GM12878 (cell line): ENCODE results near the gene DOCK2. TPM values are rescaled to one million over a fixed set of nuclear protein-coding genes. Genes with fewer than 3 reads are reported as not detected.

ENCODE experiments used
- ATAC-seq: fragments of 200-7000 bp; cut with Tn5 transposase; 3 replicates; pipeline ENCODE4 v1.9.1; 2020; ENCODE audit warnings: mild to moderate bottlenecking, moderate library complexity
- BruUV-seq: library from RNA; stranded (reverse); fragments of 400-500 nt; replicated peaks from 2 replicates; lab custom pipeline; 2021; lab: Mats Ljungman, UMichigan
- CTCF ChIA-PET: fragments of 300-600 bp; sonication (Branson Sonifier 250); formaldehyde crosslinking; extraction: SDS; loops from one replicate; lab custom pipeline; 2021; ENCODE audit warnings: inconsistent platforms; lab: Yijun Ruan, JAX
- POLR2A ChIA-PET: fragments of 350-600 bp; formaldehyde crosslinking; extraction: SDS; loops from one replicate; lab custom pipeline; 2021; ENCODE audit warnings: inconsistent platforms; lab: Charles Lee
- RAD21 ChIA-PET: fragments of 300-600 bp; sonication (Branson Sonifier 250); formaldehyde crosslinking; loops from one replicate; lab custom pipeline; 2023; ENCODE audit warnings: antibody characterized with exemption; ENCODE audit not compliant: unreplicated experiment; lab: Charles Lee
- SMC1A ChIA-PET: fragments of 300-600 bp; sonication (Branson Sonifier 250); formaldehyde crosslinking; loops from one replicate; lab custom pipeline; 2023; ENCODE audit not compliant: unreplicated experiment, uncharacterized antibody; lab: Charles Lee
- DNase-seq: peaks from one replicate; pipeline ENCODE4 v3.0.0-alpha.2; 2011; ENCODE audit warnings: low read depth, low spot score
- FAIRE-seq: peaks from 3 replicates; lab custom pipeline; 2011; peaks lifted over from hg19 to GRCh38; lab: Jason Lieb, UNC
- H2AFZ ChIP-seq: 2 replicates; pipeline ENCODE4 v1.6.0; 2011; ENCODE audit warnings: low read depth, low read length, control low read depth; ENCODE audit not compliant: control insufficient read depth
- H3K27ac ChIP-seq: 2 replicates; pipeline ENCODE4 v1.5.1; 2011; ENCODE audit warnings: control low read depth; ENCODE audit not compliant: control insufficient read depth, insufficient read depth
- H3K27me3 ChIP-seq, 2 experiments: replicated peaks in 1 of 2; 2 replicates each; pipeline versions ENCODE4 v1.6.0 to v1.6.1; 2011; ENCODE audit warnings: low read length in 1 of 2; ENCODE audit not compliant: control insufficient read depth in 2 of 2, insufficient read depth in 2 of 2
- H3K36me3 ChIP-seq, 2 experiments: 2 replicates each; pipeline ENCODE4 v1.5.1; 2011; ENCODE audit warnings: low read length in 1 of 2; ENCODE audit not compliant: control insufficient read depth in 2 of 2, insufficient read depth in 2 of 2
- H3K4me1 ChIP-seq: 2 replicates; pipeline ENCODE4 v1.6.1; 2011; ENCODE audit warnings: mild to moderate bottlenecking, low read length, moderate library complexity, mixed read lengths; ENCODE audit not compliant: control insufficient read depth, insufficient read depth
- H3K4me2 ChIP-seq: 2 replicates; pipeline ENCODE4 v1.6.0; 2011; ENCODE audit warnings: control low read depth; ENCODE audit not compliant: control insufficient read depth, insufficient read depth
- H3K4me3 ChIP-seq: fragments of 200-600 bp; sonication (generic); 2 replicates; pipeline ENCODE4 v1.5.1; 2016
- H3K79me2 ChIP-seq: 2 replicates; pipeline ENCODE4 v1.6.0; 2011; ENCODE audit warnings: low read length; ENCODE audit not compliant: control insufficient read depth, insufficient read depth
- H3K9ac ChIP-seq: 2 replicates; pipeline ENCODE4 v1.8.0; 2011; ENCODE audit warnings: low read length, control low read depth, mixed read lengths; ENCODE audit not compliant: control insufficient read depth, insufficient read depth
- H3K9me3 ChIP-seq: replicated peaks from 3 replicates; pipeline ENCODE4 v1.5.1; 2011; ENCODE audit warnings: mild to moderate bottlenecking, low read length; ENCODE audit not compliant: control insufficient read depth, insufficient read depth
- H4K20me1 ChIP-seq: 2 replicates; pipeline ENCODE4 v1.6.0; 2011; ENCODE audit not compliant: control insufficient read depth, insufficient read depth
- ASH2L ChIP-seq: fragments of 300-600, 200-600 bp; sonication (generic); IDR thresholded peaks from 2 replicates; pipeline ENCODE4 v1.6.1; 2017; ENCODE audit warnings: low read depth, mild to moderate bottlenecking, borderline replicate concordance
- CEBPZ ChIP-seq: fragments of 150-350 bp; IDR thresholded peaks from 2 replicates; pipeline ENCODE4 v1.6.1; 2016; ENCODE audit warnings: low read depth, low read length
- EGR1 ChIP-seq, 2 experiments: IDR thresholded peaks; 1 replicate in 1 of 2; 2 replicates in 1 of 2; pipeline ENCODE4 v1.6.1; 2011 to 2012; ENCODE audit warnings: low read depth in 2 of 2, low read length in 2 of 2, borderline replicate concordance in 1 of 2, mild to moderate bottlenecking in 1 of 2, moderate library complexity in 1 of 2
- ESRRA ChIP-seq: IDR thresholded peaks from 2 replicates; pipeline ENCODE4 v1.6.1; 2012; ENCODE audit warnings: mild to moderate bottlenecking, low read length, improper control_type of control experiment
- JUNB ChIP-seq: IDR thresholded peaks from 2 replicates; pipeline ENCODE4 v1.6.1; 2016; ENCODE audit warnings: antibody characterized with exemption, mild to moderate bottlenecking
- POLR2A ChIP-seq: IDR thresholded peaks from 2 replicates; pipeline ENCODE4 v1.6.1; 2011; ENCODE audit warnings: low read depth, mild to moderate bottlenecking, low read length
- POLR2AphosphoS5 ChIP-seq: IDR thresholded peaks from 2 replicates; pipeline ENCODE4 v1.6.1; 2011; ENCODE audit warnings: mild to moderate bottlenecking, low read length, inconsistent platforms
- POU2F2 ChIP-seq: IDR thresholded peaks from 3 replicates; pipeline ENCODE4 v1.6.1; 2011; ENCODE audit warnings: low read depth, mild to moderate bottlenecking, low read length, borderline replicate concordance
- RFX5 ChIP-seq: IDR thresholded peaks from 2 replicates; pipeline ENCODE4 v1.6.1; 2011; ENCODE audit warnings: low read depth, low read length, improper control_type of control experiment
- WGBS: methylation state at CpG from one replicate; pipeline ENCODE4 v1.1.6; 2016; ENCODE audit warnings: low lambda C conversion rate; ENCODE audit not compliant: insufficient replicate concordance, insufficient coverage; ENCODE audit errors: missing lambda C conversion rate; 5-methylcytosine and 5-hydroxymethylcytosine counted together
- in situ Hi-C: fragments of 300-500 bp; cut with MboI; formaldehyde crosslinking; loops from 9 replicates; pipeline ENCODE4 v1.14.3; 2018; ENCODE audit warnings: mixed read lengths
- intact Hi-C: fragments of 100-400 bp; cut with micrococcal nuclease; formaldehyde crosslinking; loops from one replicate; pipeline ENCODE4 v1.14.2; 2022; ENCODE audit not compliant: unreplicated experiment
- polyA plus RNA-seq, 11 experiments: library from polyadenylated mRNA; depleted of rRNA in 4 of 11; unstranded in 6 of 11; stranded (reverse) in 5 of 11; fragments of >200 nt; fragmentation: Nextera tagmentation in 4 of 11; fragmentation: Illumina TruSeq in 1 of 11; extraction: Ambion mirVana in 4 of 11; extraction: Trizol in 1 of 11; gene quantifications; 1 replicate in 1 of 11; 2 replicates in 10 of 11; pipeline versions ENCODE4 v1.2.1 to v1.2.3, GENCODE V29; 2011 to 2016; ENCODE audit warnings: inconsistent platforms in 2 of 11, missing spikeins in 2 of 11, low read depth in 1 of 11
- total RNA-seq, 4 experiments: library from RNA; depleted of rRNA in 3 of 4; stranded (reverse); fragments of >200 nt in 3 of 4; fragmentation: Illumina TruSeq in 1 of 4; extraction: Trizol in 1 of 4; gene quantifications; 2 replicates each; pipeline versions ENCODE4 v1.2.1 to v1.2.3, GENCODE V29; 2013 to 2021
- TF ChIP-seq, protein P1 (sequence below): IDR thresholded peaks from 2 replicates; pipeline ENCODE4 v1.6.1; 2011; ENCODE audit warnings: borderline replicate concordance, low read depth, mild to moderate bottlenecking, moderate library complexity, low read length; ENCODE audit not compliant: insufficient read depth, poor library complexity, severe bottlenecking
- TF ChIP-seq, protein P2 (sequence below): fragments of 150-350 bp; IDR thresholded peaks from 2 replicates; pipeline ENCODE4 v1.6.1; 2014; ENCODE audit warnings: mild to moderate bottlenecking, low read depth, low read length
- TF ChIP-seq, protein P3 (sequence below), 3 experiments: IDR thresholded peaks in 2 of 3; conservative IDR thresholded peaks in 1 of 3; 2 replicates each; pipeline ENCODE4 v1.5.1; 2011; ENCODE audit warnings: low read depth in 3 of 3, low read length in 3 of 3, mild to moderate bottlenecking in 3 of 3, control low read depth in 2 of 3, moderate library complexity in 2 of 3, inconsistent platforms in 1 of 3, mixed read lengths in 1 of 3; ENCODE audit not compliant: control insufficient read depth in 2 of 3, insufficient read depth in 1 of 3; ENCODE audit errors: extremely low read depth in 1 of 3

DOCK2 gene
- total and polyA plus RNA-seq, 10 of the 15 experiments (the other 5 are each of a cell fraction or from before 2014, with no cell fraction given), result 34.2 to 192 (median 118) TPM

DNA sequence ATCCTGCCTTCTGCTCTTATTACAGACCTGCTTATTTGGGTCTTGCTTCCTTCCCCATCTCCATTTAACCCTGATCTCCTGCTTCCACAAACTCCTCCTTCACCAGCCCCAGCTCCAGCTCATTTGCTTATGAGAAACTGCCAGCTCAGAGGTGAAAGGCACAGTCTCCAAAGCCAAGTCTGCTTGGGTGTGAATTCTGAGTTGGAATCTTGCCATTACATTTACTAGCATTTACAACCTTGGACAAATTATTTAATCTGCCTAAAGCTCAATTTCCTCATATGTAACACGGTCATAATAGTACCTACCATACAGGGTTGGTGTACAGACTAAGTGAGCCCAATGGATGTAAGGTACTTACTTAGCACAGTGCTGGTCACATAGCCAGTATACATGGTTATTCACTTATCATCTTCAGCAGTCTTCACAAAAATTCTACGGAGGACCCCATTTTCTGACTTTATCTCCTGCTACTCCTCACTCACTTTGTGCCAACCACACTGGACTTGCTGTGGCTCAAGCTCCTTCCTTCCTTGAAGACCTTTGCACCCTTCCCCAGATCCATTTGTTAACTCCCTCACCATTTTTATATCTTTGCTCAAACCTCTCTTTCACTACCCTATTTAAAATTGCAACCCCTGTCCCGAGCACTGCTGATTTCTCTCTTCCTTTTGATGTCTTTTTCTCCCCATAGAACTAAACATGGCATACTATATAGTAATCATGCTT lies 86.2 kb downstream of the DOCK2 start:
- DNase-seq (no peak), ATAC-seq (no peak), FAIRE-seq (no peak)
- no peak overlapping the region for H3K27ac ChIP-seq
- BruUV-seq, result no TSS peak
- no peak overlapping the region for H3K4me3 ChIP-seq
- H3K4me1 ChIP-seq, result peaks cover 17% of the 10 kb centered on the region
- no peak overlapping the region for H3K9ac ChIP-seq
- H3K36me3 ChIP-seq, result peaks cover 20 to 41% of the 10 kb centered on the region in 2 experiments
- H3K27me3 ChIP-seq, result no peaks in the 10 kb centered on the region
- ChIA-PET CTCF (interaction anchor here (0.6 to 6.1 kb wide), 7 partner anchors 10 to 257 kb away, joined by 3 to 32 read pairs (median 3); partner anchors contain the start of gene INSYN2B), RAD21 (interaction anchor here (0.5 to 8.0 kb wide), 4 partner anchors 21 to 248 kb away, joined by 3 to 88 read pairs (median 26); no protein-coding TSS in a partner anchor), POLR2A (interaction anchor here (0.7 to 4.6 kb wide), 6 partner anchors 8 to 82 kb away, joined by 3 to 28 read pairs (median 8); no protein-coding TSS in a partner anchor)
- peaks cover 7% of the 10 kb centered on the region for H3K79me2 ChIP-seq
- intact Hi-C loops (no loop called here), in situ Hi-C loops (no loop called here)
- 74% methylated on average over 3 of the region's 3 CpGs for WGBS
- H4K20me1 ChIP-seq, result no peaks in the 10 kb centered on the region
- H2AFZ ChIP-seq, result no peak overlapping the region
- H3K9me3 ChIP-seq, result no peaks in the 10 kb centered on the region
- TF ChIP-seq, protein P1, sequence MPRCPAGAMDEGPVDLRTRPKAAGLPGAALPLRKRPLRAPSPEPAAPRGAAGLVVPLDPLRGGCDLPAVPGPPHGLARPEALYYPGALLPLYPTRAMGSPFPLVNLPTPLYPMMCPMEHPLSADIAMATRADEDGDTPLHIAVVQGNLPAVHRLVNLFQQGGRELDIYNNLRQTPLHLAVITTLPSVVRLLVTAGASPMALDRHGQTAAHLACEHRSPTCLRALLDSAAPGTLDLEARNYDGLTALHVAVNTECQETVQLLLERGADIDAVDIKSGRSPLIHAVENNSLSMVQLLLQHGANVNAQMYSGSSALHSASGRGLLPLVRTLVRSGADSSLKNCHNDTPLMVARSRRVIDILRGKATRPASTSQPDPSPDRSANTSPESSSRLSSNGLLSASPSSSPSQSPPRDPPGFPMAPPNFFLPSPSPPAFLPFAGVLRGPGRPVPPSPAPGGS, result no peak
- TF ChIP-seq RFX5 (no peak), ESRRA (no peak), CEBPZ (no peak), POLR2A (no peak), POU2F2 (no peak), POLR2AphosphoS5 (no peak), JUNB (no peak), ASH2L (no peak), EGR1 (IDR thresholded peaks at IDR 0.05; ENCODE audit: borderline replicate concordance in 1 of 2, low read depth in 2 of 2, low read length in 2 of 2) (no peak)
- TF ChIP-seq, protein P2, sequence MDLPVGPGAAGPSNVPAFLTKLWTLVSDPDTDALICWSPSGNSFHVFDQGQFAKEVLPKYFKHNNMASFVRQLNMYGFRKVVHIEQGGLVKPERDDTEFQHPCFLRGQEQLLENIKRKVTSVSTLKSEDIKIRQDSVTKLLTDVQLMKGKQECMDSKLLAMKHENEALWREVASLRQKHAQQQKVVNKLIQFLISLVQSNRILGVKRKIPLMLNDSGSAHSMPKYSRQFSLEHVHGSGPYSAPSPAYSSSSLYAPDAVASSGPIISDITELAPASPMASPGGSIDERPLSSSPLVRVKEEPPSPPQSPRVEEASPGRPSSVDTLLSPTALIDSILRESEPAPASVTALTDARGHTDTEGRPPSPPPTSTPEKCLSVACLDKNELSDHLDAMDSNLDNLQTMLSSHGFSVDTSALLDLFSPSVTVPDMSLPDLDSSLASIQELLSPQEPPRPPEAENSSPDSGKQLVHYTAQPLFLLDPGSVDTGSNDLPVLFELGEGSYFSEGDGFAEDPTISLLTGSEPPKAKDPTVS, result no peak
- TF ChIP-seq, protein P3, sequence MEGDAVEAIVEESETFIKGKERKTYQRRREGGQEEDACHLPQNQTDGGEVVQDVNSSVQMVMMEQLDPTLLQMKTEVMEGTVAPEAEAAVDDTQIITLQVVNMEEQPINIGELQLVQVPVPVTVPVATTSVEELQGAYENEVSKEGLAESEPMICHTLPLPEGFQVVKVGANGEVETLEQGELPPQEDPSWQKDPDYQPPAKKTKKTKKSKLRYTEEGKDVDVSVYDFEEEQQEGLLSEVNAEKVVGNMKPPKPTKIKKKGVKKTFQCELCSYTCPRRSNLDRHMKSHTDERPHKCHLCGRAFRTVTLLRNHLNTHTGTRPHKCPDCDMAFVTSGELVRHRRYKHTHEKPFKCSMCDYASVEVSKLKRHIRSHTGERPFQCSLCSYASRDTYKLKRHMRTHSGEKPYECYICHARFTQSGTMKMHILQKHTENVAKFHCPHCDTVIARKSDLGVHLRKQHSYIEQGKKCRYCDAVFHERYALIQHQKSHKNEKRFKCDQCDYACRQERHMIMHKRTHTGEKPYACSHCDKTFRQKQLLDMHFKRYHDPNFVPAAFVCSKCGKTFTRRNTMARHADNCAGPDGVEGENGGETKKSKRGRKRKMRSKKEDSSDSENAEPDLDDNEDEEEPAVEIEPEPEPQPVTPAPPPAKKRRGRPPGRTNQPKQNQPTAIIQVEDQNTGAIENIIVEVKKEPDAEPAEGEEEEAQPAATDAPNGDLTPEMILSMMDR (IDR thresholded peaks at IDR 0.05 in 2 of 3, conservative IDR thresholded peaks at IDR 0.05 in 1 of 3; ENCODE audit: control insufficient read depth in 2 of 3, extremely low read depth in 1 of 3, insufficient read depth in 1 of 3, low read depth in 3 of 3, low read length in 3 of 3), result no peak
- TF ChIP-seq, all 136 proteins: peak for 0
- H3K4me2 ChIP-seq, result no peak overlapping the region
- SMC1A ChIA-PET, result interaction anchor here (1.2 to 11.1 kb wide), 10 partner anchors 12 to 348 kb away, joined by 3 to 315 read pairs (median 8); no protein-coding TSS in a partner anchor
